Activated CD8-positive, alpha-beta memory T cell treated with anti-CD3 and anti-CD28 coated beads for 1 hour (primary cell): ENCODE data around the gene SNAP91.
"Not testable (repeated sequence)": the region's sequence is repeated elsewhere in the genome, so short reads cannot be mapped to it uniquely, and the experiment has no call there.

Experiments used
- DNase-seq, 2 donors: peaks; one replicate each; pipeline ENCODE4 v3.0.0-alpha.2; 2020; ENCODE audit warnings: low read depth in 1 of 2; ENCODE audit errors: extremely low read depth in 1 of 2

SNAP91 gene

DNA sequence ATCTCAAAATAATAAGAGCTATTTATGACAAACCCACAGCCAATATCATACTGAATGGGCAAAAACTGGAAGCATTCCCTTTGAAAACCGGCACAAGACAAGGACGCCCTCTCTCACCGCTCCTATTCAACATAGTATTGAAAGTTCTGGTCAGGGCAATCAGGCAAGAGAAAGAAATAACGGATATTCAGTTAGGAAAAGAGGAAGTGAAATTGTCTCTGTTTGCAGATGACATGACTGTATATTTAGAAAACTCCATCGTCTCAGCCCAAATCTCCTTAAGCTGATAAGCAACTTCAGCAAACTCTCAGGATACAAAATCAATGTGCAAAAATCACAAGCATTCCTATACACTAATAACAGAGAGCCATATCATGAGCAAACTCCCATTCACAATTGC is 158.4 kb downstream of the SNAP91 start:
- DNase-seq, result not testable (repeated sequence)

GRCh38 chr6:83546636-83547035 is 162.3 kb downstream of the SNAP91 start:
- DNase-seq, result no peak

GRCh38 chr6:83539678-83540077 is 169.2 kb downstream of the SNAP91 start:
- DNase-seq, result no peak

DNA sequence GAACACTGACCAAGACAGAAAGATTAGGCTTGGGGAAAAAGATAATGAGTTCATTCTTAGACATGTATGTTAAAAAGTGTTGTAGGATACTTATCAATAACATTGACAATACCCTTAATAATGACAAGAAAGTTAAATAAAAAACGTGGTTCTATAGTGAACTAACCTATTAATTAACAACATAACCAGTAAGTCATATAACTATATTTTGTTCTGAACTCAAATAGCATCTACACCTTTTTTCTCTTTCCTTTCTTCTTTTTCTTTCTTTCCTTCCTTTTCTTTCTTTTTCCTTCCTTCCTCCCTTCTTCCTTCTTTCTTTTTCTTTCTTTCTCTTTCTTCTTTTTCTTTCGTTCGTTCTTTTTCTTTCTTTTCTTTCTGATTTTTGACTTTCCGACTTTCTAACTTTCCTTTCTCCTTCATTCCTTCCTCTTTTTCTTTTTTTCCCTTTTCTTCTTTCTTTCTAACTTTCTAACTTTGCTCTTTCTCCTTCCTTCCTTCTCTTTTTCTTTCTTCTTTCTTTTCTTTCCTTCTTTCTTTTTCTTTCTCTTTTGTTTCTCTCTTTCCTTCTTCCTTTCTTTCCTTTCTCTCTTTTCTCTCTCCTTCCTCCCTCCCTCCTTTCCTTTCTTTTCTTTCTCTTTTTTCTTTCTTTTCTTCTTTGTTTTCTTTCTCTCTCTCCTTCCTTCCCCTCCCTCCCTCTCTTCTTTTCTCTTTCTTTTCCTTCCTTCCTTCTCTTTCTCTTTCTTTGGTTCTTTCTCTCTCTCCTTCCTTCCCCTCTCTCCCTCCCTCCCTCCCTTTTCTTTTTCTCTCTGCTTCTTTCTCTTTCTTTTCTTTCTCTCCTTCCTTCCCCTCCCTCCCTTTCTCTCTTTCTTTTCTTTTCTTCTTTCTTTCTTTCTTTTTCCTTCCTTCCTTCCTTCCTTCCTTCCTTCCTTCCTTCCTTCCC is 172.0 kb downstream of the SNAP91 start:
- no peak for DNase-seq

DNA sequence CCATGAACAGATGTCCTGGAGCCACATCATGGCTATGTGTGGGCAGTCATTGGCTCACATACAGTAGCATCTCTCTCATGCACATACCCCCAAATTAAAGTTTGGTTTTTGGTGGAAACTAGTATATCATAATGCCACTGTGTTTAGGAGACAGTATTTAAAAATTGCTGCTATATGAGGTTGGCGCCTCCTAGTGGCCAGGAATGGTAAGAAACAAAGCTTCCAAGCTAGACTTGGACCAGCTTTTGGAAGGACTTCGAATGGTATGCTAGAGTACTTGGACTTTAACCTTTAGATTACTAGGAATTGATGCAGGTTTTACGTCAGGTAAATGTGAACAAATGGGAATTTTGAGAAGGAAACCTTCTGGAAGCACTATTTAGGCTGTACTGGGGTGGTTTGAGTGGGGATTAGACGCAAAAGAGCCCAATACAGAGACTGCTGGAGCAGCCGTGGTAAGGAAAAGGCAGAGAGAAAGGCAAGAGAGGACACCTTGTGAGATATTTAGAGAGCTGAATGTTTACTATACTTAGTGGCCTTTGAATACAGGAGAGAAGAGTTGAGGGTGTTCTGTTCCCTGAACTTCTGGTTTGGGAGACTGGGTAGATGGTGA is 172.8 kb downstream of the SNAP91 start:
- peak in 1 of 2 donors; percentile 35 for DNase-seq

GRCh38 chr6:83518816-83519480 is 190.0 kb downstream of the SNAP91 start:
- no peak for DNase-seq

DNA sequence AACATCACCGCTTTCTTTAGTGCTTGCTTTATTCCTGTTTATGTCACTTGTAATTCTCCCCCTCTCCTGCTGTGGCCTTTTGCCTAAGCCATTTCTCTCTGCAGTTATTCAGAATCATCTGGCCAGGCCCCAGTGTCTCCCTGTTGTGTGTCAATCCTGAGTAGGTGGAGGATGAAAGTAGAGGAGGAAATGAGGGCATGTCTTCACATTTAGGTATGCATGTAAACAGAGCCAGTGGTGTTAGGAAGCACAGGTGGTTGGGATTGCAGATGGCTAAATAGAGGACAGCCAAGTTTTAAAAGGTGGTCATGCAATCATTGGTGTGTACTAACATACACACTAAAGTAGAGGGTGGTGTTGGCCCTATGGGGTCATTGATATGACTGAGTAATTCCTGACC is 191.4 kb downstream of the SNAP91 start:
- DNase-seq, result no peak

GRCh38 chr6:83514866-83515466 is 193.9 kb downstream of the SNAP91 start:
- no peak for DNase-seq

- no peak for DNase-seq
Measured at GRCh38 chr6:83514466-83514865, 194.4 kb downstream of the SNAP91 start.

DNA sequence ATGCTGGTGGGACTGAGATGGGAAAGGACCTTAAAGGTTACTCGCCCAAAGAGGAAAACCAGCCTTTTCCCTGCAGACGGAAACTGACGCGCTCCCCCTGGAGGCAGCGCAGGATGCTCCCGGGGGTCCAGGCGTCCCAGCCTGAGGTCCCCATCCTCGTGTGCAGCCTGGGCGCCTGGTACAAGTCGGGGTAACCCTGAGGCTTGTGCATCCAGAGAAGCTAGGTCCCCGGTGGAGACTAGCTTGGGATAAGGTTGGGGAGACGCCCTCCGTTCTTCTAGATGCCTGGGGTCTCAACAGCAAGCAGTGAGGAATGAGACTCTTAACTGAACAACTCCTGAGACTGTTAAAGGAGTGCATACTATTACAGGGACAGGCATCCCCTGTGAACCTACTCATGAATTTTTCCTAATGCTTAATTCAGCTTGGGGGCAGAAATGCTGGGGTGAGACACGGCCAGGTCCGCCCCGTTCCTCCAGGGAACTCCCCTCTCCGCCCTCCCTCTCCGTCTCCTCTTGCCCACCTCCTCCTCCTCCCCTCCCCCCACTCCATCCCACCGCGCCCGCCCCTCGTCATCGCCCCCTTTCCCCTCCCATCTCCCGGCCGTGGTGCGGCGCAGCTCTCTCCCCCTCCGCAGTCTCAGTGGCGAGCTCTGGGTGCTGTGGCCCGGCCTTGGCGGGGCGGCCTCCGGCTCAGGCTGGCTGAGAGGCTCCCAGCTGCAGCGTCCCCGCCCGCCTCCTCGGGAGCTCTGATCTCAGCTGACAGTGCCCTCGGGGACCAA is 196.8 kb downstream of the SNAP91 start, which contains the start of gene PRSS35:
Gene PRSS35, plus strand, starts transcription at position 634 of the 781 bp plus-strand sequence. CDS start 10,908 bp downstream, outside the sequence.
- DNase-seq, result no peak

DNA sequence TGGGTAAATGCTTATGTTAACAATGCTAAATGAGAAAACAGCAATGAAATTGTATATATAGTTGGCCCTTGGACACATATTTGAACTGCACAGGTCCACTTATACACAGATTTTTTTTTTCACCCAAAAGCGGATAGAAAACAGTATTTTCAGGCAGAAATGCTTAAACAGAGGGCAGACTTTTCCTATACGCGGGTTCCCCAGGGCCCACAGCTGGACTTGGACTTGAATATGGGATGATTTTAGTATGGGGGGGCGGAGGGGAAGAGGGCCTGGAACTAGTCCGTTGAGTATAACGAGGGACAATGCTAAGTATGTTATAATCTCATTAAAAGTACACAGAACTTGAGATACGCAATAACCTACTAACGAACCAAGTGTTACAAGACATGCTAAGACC is 197.6 kb downstream of the SNAP91 start:
- DNase-seq, result no peak

GRCh38 chr6:83510791-83511190 is 198.1 kb downstream of the SNAP91 start:
- no peak for DNase-seq

DNA sequence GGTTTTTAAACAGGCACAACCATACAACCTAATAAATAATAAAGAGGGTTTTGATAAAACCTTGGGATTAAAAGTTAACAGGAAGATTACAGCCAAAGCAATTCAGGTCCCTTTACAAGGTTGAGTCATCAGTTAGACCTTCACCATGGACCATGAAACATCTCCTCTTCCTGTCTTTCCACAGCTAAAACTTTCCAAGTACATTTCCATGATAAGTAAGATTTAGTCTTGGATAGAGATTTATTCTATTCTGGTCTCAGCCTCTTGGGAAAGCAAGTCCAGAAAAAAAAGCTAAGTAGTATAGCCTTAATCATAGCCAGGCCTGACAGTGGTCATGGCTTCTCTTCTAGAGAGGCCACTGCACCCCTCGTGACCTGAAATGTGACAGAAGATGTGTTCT is 199.5 kb downstream of the SNAP91 start:
- no peak for DNase-seq

- no peak for DNase-seq
Measured at GRCh38 chr6:83505356-83505755, 203.5 kb downstream of the SNAP91 start.
